ENCODE data around the gene IPO4. TPM values are rescaled to one million over a fixed set of nuclear protein-coding genes. Genes with fewer than 3 reads are reported as not detected.

Gene IPO4
- total and polyA plus RNA-seq, 2 of the 13 experiments (the other 11 are each of a cell fraction or from before 2014, with no cell fraction given): 39.0 to 179 TPM

- TF ChIP-seq IKZF4 (CRISPR knock-in tag; IDR thresholded peaks at IDR 0.05; ENCODE audit: borderline replicate concordance, low read depth, not compliant biosample characterization): no peak
- TF ChIP-seq U2AF1 (optimal IDR thresholded peaks at IDR 0.05; ENCODE audit: low read depth, low read length): no peak
- TF ChIP-seq, protein P1, sequence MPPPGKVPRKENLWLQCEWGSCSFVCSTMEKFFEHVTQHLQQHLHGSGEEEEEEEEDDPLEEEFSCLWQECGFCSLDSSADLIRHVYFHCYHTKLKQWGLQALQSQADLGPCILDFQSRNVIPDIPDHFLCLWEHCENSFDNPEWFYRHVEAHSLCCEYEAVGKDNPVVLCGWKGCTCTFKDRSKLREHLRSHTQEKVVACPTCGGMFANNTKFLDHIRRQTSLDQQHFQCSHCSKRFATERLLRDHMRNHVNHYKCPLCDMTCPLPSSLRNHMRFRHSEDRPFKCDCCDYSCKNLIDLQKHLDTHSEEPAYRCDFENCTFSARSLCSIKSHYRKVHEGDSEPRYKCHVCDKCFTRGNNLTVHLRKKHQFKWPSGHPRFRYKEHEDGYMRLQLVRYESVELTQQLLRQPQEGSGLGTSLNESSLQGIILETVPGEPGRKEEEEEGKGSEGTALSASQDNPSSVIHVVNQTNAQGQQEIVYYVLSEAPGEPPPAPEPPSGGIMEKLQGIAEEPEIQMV (CRISPR knock-in tag; IDR thresholded peaks at IDR 0.05; ENCODE audit: low read depth): peak; percentile 99
- no peak for TF ChIP-seq SNRNP70 (IDR thresholded peaks at IDR 0.05; ENCODE audit: low read depth, low read length)
- TF ChIP-seq, protein P2, sequence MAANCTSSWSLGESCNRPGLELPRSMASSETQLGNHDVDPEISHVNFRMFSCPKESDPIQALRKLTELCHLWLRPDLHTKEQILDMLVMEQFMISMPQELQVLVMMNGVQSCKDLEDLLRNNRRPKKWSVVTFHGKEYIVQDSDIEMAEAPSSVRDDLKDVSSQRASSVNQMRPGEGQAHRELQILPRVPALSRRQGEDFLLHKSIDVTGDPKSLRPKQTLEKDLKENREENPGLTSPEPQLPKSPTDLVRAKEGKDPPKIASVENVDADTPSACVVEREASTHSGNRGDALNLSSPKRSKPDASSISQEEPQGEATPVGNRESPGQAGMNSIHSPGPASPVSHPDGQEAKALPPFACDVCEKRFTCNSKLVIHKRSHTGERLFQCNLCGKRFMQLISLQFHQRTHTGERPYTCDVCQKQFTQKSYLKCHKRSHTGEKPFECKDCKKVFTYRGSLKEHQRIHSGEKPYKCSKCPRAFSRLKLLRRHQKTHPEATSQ (CRISPR knock-in tag; IDR thresholded peaks at IDR 0.05; ENCODE audit: borderline replicate concordance): peak; percentile 74
- no peak; the same call in 1 of the 2 replicates for TF ChIP-seq SIX1 (CRISPR knock-in tag; IDR thresholded peaks at IDR 0.05; ENCODE audit: borderline replicate concordance)
- no peak for TF ChIP-seq RORA (CRISPR knock-in tag; IDR thresholded peaks at IDR 0.05)
- peak; percentile 98 for TF ChIP-seq ZNF543 (CRISPR knock-in tag; IDR thresholded peaks at IDR 0.05)
- TF ChIP-seq KLF16 (CRISPR knock-in tag; IDR thresholded peaks at IDR 0.05): peak in 1 of 2 experiments; percentile 98; a peak in 2 of 4 replicates
- TF ChIP-seq SRSF4 (IDR thresholded peaks at IDR 0.05; ENCODE audit: low read depth, low read length, poor library complexity, severe bottlenecking): no peak
- no peak for TF ChIP-seq TRIM24 (CRISPR knock-in tag; IDR thresholded peaks at IDR 0.05)
- TF ChIP-seq, protein P3, sequence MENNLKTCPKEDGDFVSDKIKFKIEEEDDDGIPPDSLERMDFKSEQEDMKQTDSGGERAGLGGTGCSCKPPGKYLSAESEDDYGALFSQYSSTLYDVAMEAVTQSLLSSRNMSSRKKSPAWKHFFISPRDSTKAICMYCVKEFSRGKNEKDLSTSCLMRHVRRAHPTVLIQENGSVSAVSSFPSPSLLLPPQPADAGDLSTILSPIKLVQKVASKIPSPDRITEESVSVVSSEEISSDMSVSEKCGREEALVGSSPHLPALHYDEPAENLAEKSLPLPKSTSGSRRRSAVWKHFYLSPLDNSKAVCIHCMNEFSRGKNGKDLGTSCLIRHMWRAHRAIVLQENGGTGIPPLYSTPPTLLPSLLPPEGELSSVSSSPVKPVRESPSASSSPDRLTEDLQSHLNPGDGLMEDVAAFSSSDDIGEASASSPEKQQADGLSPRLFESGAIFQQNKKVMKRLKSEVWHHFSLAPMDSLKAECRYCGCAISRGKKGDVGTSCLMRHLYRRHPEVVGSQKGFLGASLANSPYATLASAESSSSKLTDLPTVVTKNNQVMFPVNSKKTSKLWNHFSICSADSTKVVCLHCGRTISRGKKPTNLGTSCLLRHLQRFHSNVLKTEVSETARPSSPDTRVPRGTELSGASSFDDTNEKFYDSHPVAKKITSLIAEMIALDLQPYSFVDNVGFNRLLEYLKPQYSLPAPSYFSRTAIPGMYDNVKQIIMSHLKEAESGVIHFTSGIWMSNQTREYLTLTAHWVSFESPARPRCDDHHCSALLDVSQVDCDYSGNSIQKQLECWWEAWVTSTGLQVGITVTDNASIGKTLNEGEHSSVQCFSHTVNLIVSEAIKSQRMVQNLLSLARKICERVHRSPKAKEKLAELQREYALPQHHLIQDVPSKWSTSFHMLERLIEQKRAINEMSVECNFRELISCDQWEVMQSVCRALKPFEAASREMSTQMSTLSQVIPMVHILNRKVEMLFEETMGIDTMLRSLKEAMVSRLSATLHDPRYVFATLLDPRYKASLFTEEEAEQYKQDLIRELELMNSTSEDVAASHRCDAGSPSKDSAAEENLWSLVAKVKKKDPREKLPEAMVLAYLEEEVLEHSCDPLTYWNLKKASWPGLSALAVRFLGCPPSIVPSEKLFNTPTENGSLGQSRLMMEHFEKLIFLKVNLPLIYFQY (CRISPR knock-in tag; IDR thresholded peaks at IDR 0.05; ENCODE audit: borderline replicate concordance): peak; percentile 99
- peak; percentile 99 for TF ChIP-seq SAFB2 (CRISPR knock-in tag; IDR thresholded peaks at IDR 0.05; ENCODE audit: borderline replicate concordance, low read depth)
- no peak; the same call in 1 of the 2 replicates for TF ChIP-seq ZNF567 (CRISPR knock-in tag; IDR thresholded peaks at IDR 0.05; ENCODE audit: borderline replicate concordance)
- peak; percentile 93 for TF ChIP-seq TAF15 (IDR thresholded peaks at IDR 0.05; ENCODE audit: low read depth, low read length, poor library complexity, severe bottlenecking)
- TF ChIP-seq, protein P4, sequence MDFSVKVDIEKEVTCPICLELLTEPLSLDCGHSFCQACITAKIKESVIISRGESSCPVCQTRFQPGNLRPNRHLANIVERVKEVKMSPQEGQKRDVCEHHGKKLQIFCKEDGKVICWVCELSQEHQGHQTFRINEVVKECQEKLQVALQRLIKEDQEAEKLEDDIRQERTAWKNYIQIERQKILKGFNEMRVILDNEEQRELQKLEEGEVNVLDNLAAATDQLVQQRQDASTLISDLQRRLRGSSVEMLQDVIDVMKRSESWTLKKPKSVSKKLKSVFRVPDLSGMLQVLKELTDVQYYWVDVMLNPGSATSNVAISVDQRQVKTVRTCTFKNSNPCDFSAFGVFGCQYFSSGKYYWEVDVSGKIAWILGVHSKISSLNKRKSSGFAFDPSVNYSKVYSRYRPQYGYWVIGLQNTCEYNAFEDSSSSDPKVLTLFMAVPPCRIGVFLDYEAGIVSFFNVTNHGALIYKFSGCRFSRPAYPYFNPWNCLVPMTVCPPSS (IDR thresholded peaks at IDR 0.05): no peak
- peak; percentile 11; the same call in 1 of the 2 replicates for TF ChIP-seq ZNF674 (CRISPR knock-in tag; IDR thresholded peaks at IDR 0.05; ENCODE audit: low read depth)
- TF ChIP-seq BCL6 (CRISPR knock-in tag; IDR thresholded peaks at IDR 0.05): no peak; the same call in 1 of the 2 replicates
- TF ChIP-seq CBX2 (IDR thresholded peaks at IDR 0.05; ENCODE audit: low read depth, low read length): no peak
- TF ChIP-seq CBX2 (CRISPR knock-in tag; IDR thresholded peaks at IDR 0.05; ENCODE audit: low read depth): peak; percentile 96
These were observed 47.3 kb downstream of the IPO4 start, which contains the start of gene EMC9 (continued) for GRCh38 chr14:24141097-24141880.

All from HepG2 (cell line).